Skeletal muscle cell (primary cell): Measurements from ENCODE around the gene ZNF165.
A peak's percentile ranks its signal among the peaks of the same experiment; 100 is the strongest.
"Not testable (repeated sequence)": the region's sequence is repeated elsewhere in the genome, so short reads cannot be mapped to it uniquely, and the experiment has no call there.

Source experiments
- DNase-seq: peaks from one replicate; pipeline ENCODE4 v3.0.0-alpha.2; 2010; ENCODE audit warnings: low read depth
- H3K4me3 ChIP-seq: 2 replicates; pipeline ENCODE4 v1.5.1; 2011; ENCODE audit warnings: low read depth, mild to moderate bottlenecking, control low read depth, low read length, moderate library complexity

Gene ZNF165

GRCh38 chr6:28080381-28080630 lies at the start of gene ZNF165:
Gene ZNF165, plus strand, starts transcription at chr6:28080568. Its CDS starts 4,913 bp downstream, at chr6:28085481.
- DNase-seq: not testable (repeated sequence)

GRCh38 chr6:28053584-28053983 lies 26.8 kb upstream of the ZNF165 start:
- DNase-seq: no peak
- no peak overlapping the region for H3K4me3 ChIP-seq

More at GRCh38 chr6:28080381-28080630, at the start of gene ZNF165:
- H3K4me3 ChIP-seq: peak within 1 kb of the TSS; percentile 81

- no peak for DNase-seq
- no peak overlapping the region for H3K4me3 ChIP-seq
Observed at GRCh38 chr6:28060405-28060804, 20.0 kb upstream of the ZNF165 start.

- no peak for DNase-seq
- H3K4me3 ChIP-seq: no peak overlapping the region
Observed at GRCh38 chr6:28064272-28064671, 16.1 kb upstream of the ZNF165 start.

GRCh38 chr6:28068067-28068466 lies 12.3 kb upstream of the ZNF165 start:
- no peak for DNase-seq
- H3K4me3 ChIP-seq: no peak overlapping the region

GRCh38 chr6:28070968-28071367 lies 9.4 kb upstream of the ZNF165 start:
- not testable (repeated sequence) for H3K4me3 ChIP-seq, DNase-seq

- no peak for DNase-seq
- H3K4me3 ChIP-seq: no peak overlapping the region
Observed at GRCh38 chr6:28078050-28078449, 2.3 kb upstream of the ZNF165 start.

GRCh38 chr6:28078836-28079235 lies 1.5 kb upstream of the ZNF165 start:
- DNase-seq: no peak
- H3K4me3 ChIP-seq: no peak overlapping the region

- H3K4me3 ChIP-seq: peak overlapping the region; percentile 81
- peak; percentile 90 for DNase-seq
Observed at GRCh38 chr6:28080631-28081485, 490 bp downstream of the ZNF165 start.

- no peak for DNase-seq
- peak overlapping the region; percentile 81 for H3K4me3 ChIP-seq
Observed at GRCh38 chr6:28081486-28081751, 1.1 kb downstream of the ZNF165 start.

- H3K4me3 ChIP-seq: no peak overlapping the region
- DNase-seq: no peak
Observed at GRCh38 chr6:28082939-28083338, 2.6 kb downstream of the ZNF165 start.

GRCh38 chr6:28089054-28089453 lies 8.7 kb downstream of the ZNF165 start:
- no peak overlapping the region for H3K4me3 ChIP-seq
- DNase-seq: no peak

GRCh38 chr6:28090917-28091586 lies 10.7 kb downstream of the ZNF165 start:
- no peak for DNase-seq
- peak overlapping the region; percentile 24 for H3K4me3 ChIP-seq

- not testable (repeated sequence) for H3K4me3 ChIP-seq, DNase-seq
Observed at GRCh38 chr6:28102222-28102621, 21.9 kb downstream of the ZNF165 start.

- H3K4me3 ChIP-seq, DNase-seq: not testable (repeated sequence)
Observed at GRCh38 chr6:28102699-28103098, 22.3 kb downstream of the ZNF165 start.

GRCh38 chr6:28104392-28105244 lies 24.2 kb downstream of the ZNF165 start:
- DNase-seq: peak; percentile 29
- peak overlapping the region; percentile 73 for H3K4me3 ChIP-seq

- DNase-seq: no peak
- peak overlapping the region; percentile 73 for H3K4me3 ChIP-seq
Observed at GRCh38 chr6:28105245-28105639, 24.9 kb downstream of the ZNF165 start.

GRCh38 chr6:28107506-28107905 lies 27.1 kb downstream of the ZNF165 start:
- no peak overlapping the region for H3K4me3 ChIP-seq
- no peak for DNase-seq

GRCh38 chr6:28111964-28112363 lies 31.6 kb downstream of the ZNF165 start:
- no peak for DNase-seq
- no peak overlapping the region for H3K4me3 ChIP-seq

- no peak overlapping the region for H3K4me3 ChIP-seq
- DNase-seq: no peak
Observed at GRCh38 chr6:28115799-28116198, 35.4 kb downstream of the ZNF165 start.
